ENCODE data around the gene DTNBP1.
A peak's percentile ranks its signal among the peaks of the same experiment; 100 is the strongest.

The DTNBP1 gene, protein sequence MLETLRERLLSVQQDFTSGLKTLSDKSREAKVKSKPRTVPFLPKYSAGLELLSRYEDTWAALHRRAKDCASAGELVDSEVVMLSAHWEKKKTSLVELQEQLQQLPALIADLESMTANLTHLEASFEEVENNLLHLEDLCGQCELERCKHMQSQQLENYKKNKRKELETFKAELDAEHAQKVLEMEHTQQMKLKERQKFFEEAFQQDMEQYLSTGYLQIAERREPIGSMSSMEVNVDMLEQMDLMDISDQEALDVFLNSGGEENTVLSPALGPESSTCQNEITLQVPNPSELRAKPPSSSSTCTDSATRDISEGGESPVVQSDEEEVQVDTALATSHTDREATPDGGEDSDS

GRCh38 chr6:15662326-15663129 lies at the start of gene DTNBP1:
TSS of gene DTNBP1 (minus strand) at chr6:15663028. CDS start at chr6:15662869, 159 bp downstream.
- peak; percentile 89 for DNase-seq (ENCODE audit: low spot score)

DNA sequence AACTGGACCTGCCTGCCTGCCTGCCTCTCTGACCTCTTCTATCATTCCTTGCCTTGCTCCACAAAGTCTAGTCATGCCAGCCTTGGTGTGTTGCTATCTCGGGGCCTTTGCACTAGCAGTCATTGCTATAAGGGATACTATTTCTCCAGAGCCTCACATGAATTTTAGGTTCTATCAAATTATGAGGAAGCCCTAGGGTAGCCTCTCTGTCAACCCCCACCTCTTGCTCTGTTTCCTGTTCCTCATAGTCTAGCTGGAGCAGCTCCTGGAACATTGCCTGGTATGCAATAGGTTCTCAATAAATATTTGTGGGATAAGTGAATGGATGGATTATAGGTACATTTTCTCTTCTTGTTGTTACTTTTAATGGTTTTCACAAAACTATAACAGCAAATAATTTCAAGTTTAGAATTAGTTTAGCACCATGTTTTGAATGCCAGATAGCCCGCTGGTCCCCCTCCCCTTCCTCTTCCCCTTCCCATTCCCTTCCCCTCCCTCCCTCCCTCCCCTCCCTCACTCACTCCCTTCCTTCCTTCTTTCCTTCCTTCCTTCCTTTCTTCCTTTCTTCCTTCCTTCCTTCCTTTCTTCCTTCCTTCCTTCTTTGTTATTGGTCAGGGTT lies 46.9 kb upstream of the DTNBP1 start:
- no peak for DNase-seq (ENCODE audit: low spot score)

DNA sequence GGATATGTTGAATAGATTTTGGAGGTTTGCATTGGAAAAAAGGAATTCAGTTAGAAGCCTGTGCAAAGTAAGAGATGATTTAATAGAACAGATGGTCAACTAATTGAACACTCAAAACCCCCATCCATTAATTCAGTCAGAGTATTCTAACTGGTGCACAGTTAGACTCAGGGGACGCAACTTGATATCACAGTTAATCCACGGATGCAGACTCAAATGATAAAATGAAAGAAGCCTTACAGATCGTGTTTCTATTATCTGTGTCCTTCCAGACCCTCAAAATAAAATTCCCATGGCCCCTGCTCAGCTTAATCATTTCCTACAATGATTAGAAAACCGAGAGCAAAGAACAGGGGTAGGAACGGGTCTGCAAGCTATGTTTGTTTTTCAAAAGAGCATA lies 45.4 kb upstream of the DTNBP1 start:
- DNase-seq (ENCODE audit: low spot score), result no peak

- no peak for DNase-seq (ENCODE audit: low spot score)
These were observed 43.2 kb upstream of the DTNBP1 start for GRCh38 chr6:15705981-15706380.

GRCh38 chr6:15698471-15698870 lies 35.6 kb upstream of the DTNBP1 start:
- DNase-seq (ENCODE audit: low spot score), result no peak

- DNase-seq (ENCODE audit: low spot score), result no peak
These were observed 35.1 kb upstream of the DTNBP1 start for GRCh38 chr6:15697895-15698294.

DNA sequence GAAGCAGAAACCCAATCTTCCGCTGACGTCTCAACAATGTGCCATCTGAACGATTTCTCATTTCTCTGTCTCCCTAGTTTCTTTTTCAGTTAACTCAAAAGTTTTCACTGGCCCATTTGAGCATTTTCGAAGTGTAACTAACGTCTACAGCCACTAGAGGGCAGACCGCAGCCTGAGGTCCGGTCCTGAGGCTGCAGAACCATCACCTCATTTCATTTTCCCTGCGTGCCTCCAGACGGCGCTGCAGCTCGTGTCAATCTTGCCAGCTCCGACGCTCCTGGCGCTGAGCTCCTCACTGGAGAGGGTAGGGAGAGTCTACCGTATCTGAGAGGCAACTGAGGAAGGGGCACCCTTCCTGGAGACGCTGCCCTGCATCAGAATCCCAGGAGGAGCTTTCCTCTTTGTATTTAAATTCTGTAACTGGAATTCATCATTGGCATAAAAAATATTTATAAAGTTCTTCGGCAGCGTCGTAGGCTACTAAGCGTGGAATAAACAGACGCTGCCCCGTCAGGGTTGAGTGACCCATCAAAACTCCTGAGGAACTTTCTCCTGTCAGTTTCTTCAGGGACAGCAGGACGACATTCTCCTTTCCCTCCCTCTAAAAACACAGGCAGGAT lies 28.5 kb upstream of the DTNBP1 start:
- peak; percentile 82 for DNase-seq (ENCODE audit: low spot score)

GRCh38 chr6:15690510-15690909 lies 27.7 kb upstream of the DTNBP1 start:
- DNase-seq (ENCODE audit: low spot score), result no peak

GRCh38 chr6:15689586-15690482 lies 27.0 kb upstream of the DTNBP1 start:
- no peak for DNase-seq (ENCODE audit: low spot score)

GRCh38 chr6:15685619-15686018 lies 22.8 kb upstream of the DTNBP1 start:
- no peak for DNase-seq (ENCODE audit: low spot score)

DNA sequence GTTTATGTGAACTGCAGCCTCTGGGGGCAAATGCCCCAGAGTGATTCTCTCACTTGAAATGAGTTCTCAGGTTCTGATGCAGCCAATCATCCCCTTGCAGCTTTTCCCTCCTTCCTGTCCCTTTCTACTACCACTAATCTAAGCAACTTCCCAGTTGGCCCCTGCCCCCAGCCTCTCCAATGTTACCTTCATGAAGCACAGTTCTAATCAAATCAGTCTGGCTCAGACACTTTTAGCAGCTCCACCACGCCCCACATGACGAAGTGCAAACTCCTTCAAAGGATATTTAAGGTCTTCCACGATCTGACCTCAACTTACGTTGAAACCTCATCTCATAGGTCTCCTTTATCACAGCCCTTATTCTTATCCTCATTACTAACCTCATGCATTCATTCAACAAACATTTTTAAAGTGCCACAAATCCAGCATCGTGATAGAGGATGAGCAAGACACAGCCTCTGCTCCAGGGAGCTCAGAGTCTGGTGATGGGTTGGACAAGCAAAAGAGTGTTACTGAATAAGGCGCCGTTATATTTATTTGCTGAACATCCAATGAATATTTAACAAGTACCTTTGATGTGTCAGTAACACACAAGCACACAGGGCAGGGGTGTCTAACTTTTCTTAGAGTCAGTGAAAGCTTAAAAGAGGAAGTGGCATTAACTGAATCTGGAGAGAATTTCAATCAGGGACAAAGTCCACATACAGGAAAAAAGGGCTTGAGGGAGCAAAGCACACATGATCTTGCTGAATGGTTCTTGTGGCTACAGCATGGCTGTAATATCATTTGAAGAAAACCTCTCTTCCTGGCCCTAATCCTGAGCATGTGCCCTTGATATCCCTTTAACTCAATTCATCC lies 20.4 kb upstream of the DTNBP1 start:
- DNase-seq (ENCODE audit: low spot score), result no peak

- no peak for DNase-seq (ENCODE audit: low spot score)
These were observed 19.1 kb upstream of the DTNBP1 start for GRCh38 chr6:15681946-15682345.

DNA sequence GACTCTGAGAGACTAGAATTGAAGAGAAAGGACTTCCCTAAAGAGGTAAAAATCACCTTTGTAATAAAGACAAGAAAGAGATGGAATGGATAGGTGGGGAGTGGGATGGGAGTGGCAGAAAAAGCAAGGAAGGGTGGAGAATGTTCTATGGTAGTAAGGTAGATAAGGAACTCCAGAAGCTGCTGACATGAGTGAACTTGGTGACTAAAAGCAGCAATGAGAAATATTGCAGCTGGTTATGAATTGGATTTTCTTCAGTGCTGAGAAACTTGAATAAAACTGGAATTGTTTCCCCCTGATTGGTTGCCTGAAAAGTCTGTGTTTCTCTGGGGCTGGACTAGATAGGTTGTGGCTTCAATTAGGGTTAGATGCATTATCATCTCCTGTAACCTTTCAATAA lies 15.7 kb upstream of the DTNBP1 start:
- DNase-seq (ENCODE audit: low spot score), result no peak

- no peak for DNase-seq (ENCODE audit: low spot score)
These were observed 15.0 kb upstream of the DTNBP1 start for GRCh38 chr6:15677822-15678221.

DNA sequence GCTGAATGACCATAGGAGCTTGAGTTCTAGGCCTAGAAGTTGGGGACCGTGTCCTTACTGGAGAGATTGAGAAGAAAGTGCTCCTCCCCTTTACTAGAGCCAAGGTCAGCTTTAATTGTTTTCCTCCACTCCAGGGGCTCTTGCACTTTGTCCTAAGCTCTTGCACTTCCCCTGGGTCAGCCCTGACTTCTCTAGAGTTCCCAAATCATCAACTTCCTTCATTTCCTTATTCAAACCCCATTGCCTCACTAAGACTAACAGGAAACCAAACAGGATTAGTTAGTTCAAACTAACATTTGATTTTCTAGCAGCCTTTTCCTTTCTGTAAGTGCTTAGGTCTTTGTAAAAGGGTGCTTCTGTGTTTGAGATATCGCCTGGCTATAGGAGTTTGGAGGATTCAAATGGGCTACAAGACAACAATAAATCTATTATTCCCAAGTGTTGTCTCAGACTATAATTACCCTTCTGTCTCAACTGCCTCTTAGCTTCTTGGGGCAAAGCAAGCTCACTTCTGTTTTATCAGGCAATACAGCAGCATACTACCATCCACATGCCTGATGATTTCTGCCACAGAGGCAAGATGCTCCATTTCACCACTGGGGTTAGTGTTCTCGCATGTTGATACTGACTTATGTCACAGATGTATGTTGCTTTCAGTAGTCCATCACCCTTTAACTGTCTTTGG lies 12.8 kb upstream of the DTNBP1 start:
- DNase-seq (ENCODE audit: low spot score), result no peak

DNA sequence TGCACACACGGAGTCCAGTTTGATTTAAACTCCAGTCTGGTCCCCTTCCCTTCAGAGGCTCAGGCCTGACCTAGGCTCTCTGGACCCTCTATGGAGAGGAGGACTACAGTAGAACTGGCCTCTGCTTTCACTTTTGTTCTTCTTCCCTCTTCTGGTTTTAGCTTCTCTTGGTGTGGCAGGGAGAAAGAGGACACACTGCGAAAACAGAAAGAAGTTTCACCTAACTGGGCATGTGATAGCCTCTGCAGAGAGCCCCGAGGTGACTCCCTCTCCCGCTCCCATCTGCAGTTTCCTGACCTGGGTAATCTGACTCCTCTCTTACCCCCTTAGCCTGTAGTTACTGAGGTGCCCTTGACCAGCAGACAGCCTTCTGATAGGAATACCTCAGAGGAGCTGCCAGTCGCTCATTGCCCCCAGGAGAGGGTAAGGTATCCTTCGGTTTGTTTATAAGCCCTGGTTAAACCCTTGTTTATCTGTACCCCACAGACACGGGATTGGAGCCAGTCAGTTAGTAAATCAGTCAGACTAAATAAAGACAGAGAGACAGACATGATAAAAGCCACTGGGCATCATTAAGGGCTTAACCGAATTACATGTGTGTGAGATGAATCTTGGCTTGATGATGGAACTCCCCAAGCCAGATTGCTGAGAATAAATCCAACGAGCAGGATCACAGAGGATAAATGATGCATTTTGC lies 12.0 kb upstream of the DTNBP1 start:
- DNase-seq (ENCODE audit: low spot score), result no peak

GRCh38 chr6:15673666-15674065 lies 10.8 kb upstream of the DTNBP1 start:
- DNase-seq (ENCODE audit: low spot score), result no peak

GRCh38 chr6:15672818-15673217 lies 10.0 kb upstream of the DTNBP1 start:
- DNase-seq (ENCODE audit: low spot score), result no peak

GRCh38 chr6:15672291-15672690 lies 9.5 kb upstream of the DTNBP1 start:
- no peak for DNase-seq (ENCODE audit: low spot score)
